ENCODE results near the gene PRKAA1. TPM values are rescaled to one million over a fixed set of nuclear protein-coding genes. Genes with fewer than 3 reads are reported as not detected.
A peak's percentile ranks its signal among the peaks of the same experiment; 100 is the strongest.
"Not testable (repeated sequence)": the region's sequence is repeated elsewhere in the genome, so short reads cannot be mapped to it uniquely, and the experiment has no call there.

Gene PRKAA1
- total RNA-seq, 2 experiments from 2014 or later = 64.6 to 76.8 TPM

GRCh38 chr5:40722497-40722911 is 75.7 kb downstream of the PRKAA1 start:
- H3K4me1 Mint-ChIP-seq, DNase-seq, H3K27ac Mint-ChIP-seq, CTCF ChIA-PET, H3K27me3 Mint-ChIP-seq, H3K4me3 Mint-ChIP-seq, ATAC-seq: not testable (repeated sequence)
- Mint-ChIP-seq H3K9me3 (ENCODE audit: low read depth) (peaks cover 10% of the 10 kb centered on the region), H3K36me3 (peaks cover 49% of the 10 kb centered on the region)

DNA sequence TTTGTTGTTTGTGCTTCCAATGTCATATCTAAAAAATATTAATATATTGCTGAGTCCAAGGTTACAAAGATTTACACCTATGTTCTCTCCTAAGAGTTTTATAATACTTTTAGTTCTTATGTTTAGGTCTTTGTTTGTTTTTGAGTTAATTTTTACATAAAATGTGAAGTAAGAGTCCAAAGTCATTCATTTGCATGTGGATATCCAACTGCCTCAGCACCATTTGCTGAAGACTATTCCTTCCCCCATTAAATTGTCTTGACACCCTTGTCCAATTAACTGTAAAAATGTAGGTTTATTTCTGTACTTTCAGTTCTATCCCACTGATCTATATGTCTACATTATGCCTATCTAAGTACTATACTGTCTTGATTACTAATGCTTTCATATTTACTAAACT is 78.1 kb downstream of the PRKAA1 start:
- Mint-ChIP-seq H3K27ac (no peak overlapping the region), H3K27me3 (no peaks in the 10 kb centered on the region), H3K36me3 (peaks cover 44% of the 10 kb centered on the region), H3K4me3 (no peak overlapping the region), H3K9me3 (ENCODE audit: low read depth) (peaks cover 10% of the 10 kb centered on the region), H3K4me1 (no peaks in the 10 kb centered on the region)
- ATAC-seq = no peak
- CTCF ChIA-PET = no interaction called here
- DNase-seq = no peak

- Mint-ChIP-seq H3K4me3 (no peak overlapping the region), H3K9me3 (ENCODE audit: low read depth) (peaks cover 10% of the 10 kb centered on the region), H3K27me3 (no peaks in the 10 kb centered on the region), H3K36me3 (peaks cover 35% of the 10 kb centered on the region), H3K4me1 (no peaks in the 10 kb centered on the region), H3K27ac (no peak overlapping the region)
- ATAC-seq = no peak
- CTCF ChIA-PET = no interaction called here
- DNase-seq = no peak
Observed at GRCh38 chr5:40717281-40717680, 80.9 kb downstream of the PRKAA1 start.

- CTCF ChIA-PET = no interaction called here
- Mint-ChIP-seq H3K36me3 (peaks cover 33% of the 10 kb centered on the region), H3K27ac (no peak overlapping the region), H3K4me3 (no peak overlapping the region), H3K4me1 (no peaks in the 10 kb centered on the region), H3K27me3 (no peaks in the 10 kb centered on the region), H3K9me3 (ENCODE audit: low read depth) (peaks cover 9% of the 10 kb centered on the region)
- ATAC-seq = no peak
- DNase-seq = no peak
Observed at GRCh38 chr5:40716590-40716989, 81.6 kb downstream of the PRKAA1 start.

GRCh38 chr5:40716000-40716399 is 82.2 kb downstream of the PRKAA1 start:
- ATAC-seq = peak; percentile 30

GRCh38 chr5:40714001-40714400 is 84.2 kb downstream of the PRKAA1 start:
- CTCF ChIA-PET = interaction anchor here (1.2 kb wide), 1 partner anchor 308 kb away, joined by 4 read pairs; no protein-coding TSS in a partner anchor
- H3K36me3 Mint-ChIP-seq = peaks cover 26% of the 10 kb centered on the region
- H3K4me3 Mint-ChIP-seq = no peak overlapping the region
- no peak for DNase-seq
- H3K27me3 Mint-ChIP-seq = no peaks in the 10 kb centered on the region
- ATAC-seq = no peak
- H3K27ac Mint-ChIP-seq = no peak overlapping the region
- H3K9me3 Mint-ChIP-seq (ENCODE audit: low read depth) = peaks cover 2% of the 10 kb centered on the region
- H3K4me1 Mint-ChIP-seq = no peaks in the 10 kb centered on the region

More at GRCh38 chr5:40716000-40716399, 82.2 kb downstream of the PRKAA1 start:
- H3K4me3 Mint-ChIP-seq = no peak overlapping the region
- no peaks in the 10 kb centered on the region for H3K4me1 Mint-ChIP-seq
- peaks cover 3% of the 10 kb centered on the region for H3K9me3 Mint-ChIP-seq (ENCODE audit: low read depth)
- peaks cover 27% of the 10 kb centered on the region for H3K36me3 Mint-ChIP-seq
- DNase-seq = no peak
- H3K27me3 Mint-ChIP-seq = no peaks in the 10 kb centered on the region
- CTCF ChIA-PET = interaction anchor here (1.3 kb wide), 1 partner anchor 19 kb away, joined by 3 read pairs; no protein-coding TSS in a partner anchor
- no peak overlapping the region for H3K27ac Mint-ChIP-seq

DNA sequence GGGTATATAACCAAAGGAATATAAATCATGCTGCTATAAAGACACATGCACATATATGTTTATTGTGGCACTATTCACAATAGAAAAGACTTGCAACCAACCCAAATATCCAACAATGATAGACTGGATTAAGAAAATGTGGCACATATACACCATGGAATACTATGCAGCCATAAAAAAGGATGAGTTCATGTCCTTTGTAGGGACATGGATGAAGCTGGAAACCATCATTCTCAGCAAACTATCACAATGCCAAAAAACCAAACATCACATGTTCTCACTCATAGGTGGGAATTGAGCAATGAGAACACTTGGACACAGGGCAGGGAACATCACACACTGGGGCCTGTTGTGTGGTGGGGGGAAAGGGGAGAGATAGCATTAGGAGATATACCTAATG is 87.6 kb downstream of the PRKAA1 start:
- peaks cover 30% of the 10 kb centered on the region for H3K36me3 Mint-ChIP-seq
- H3K4me3 Mint-ChIP-seq; H3K9me3 Mint-ChIP-seq (ENCODE audit: low read depth); H3K4me1 Mint-ChIP-seq; CTCF ChIA-PET; DNase-seq; ATAC-seq; H3K27ac Mint-ChIP-seq; H3K27me3 Mint-ChIP-seq: not testable (repeated sequence)

Other genes starting within 250 kb of the PRKAA1 start
- 10 to 100 TPM; 50.8 to 79.1 TPM for gene PTGER4, start 118.5 kb downstream of the PRKAA1 start, total RNA-seq
- gene TTC33, start 42.4 kb downstream of the PRKAA1 start, total RNA-seq = 10 to 100 TPM; 16.3 to 17.7 TPM
- 1,000 to 10,000 TPM; 1,192 to 1,333 TPM for gene RPL37, start 36.8 kb upstream of the PRKAA1 start, total RNA-seq
- gene CARD6, start 43.0 kb upstream of the PRKAA1 start, total RNA-seq = 1 to 10 TPM; 2.6 to 4.6 TPM
- not detected for gene C7, start 111.1 kb upstream of the PRKAA1 start, total RNA-seq

Measured in activated CD8-positive, alpha-beta memory T cell treated with anti-CD3 and anti-CD28 coated beads, Interleukin-2, amount 10 ng/mL, durations not matched to agents 7 days and 5 days (primary cell).